Endothelial cell of umbilical vein (primary cell): ENCODE data around the gene LEMD1. TPM values are rescaled to one million over a fixed set of nuclear protein-coding genes. Genes with fewer than 3 reads are reported as not detected.

Experiments
- BruUV-seq: library from RNA; stranded (reverse); fragments of 400-500 nt; replicated peaks from 2 replicates; lab custom pipeline; 2021; lab: Mats Ljungman, UMichigan
- CTCF ChIA-PET: fragments of 300-600, 350-600 bp; sonication (Branson Sonifier 250); formaldehyde crosslinking; loops from one replicate; lab custom pipeline; 2021; ENCODE audit warnings: antibody characterized with exemption, inconsistent platforms; lab: Charles Lee
- POLR2A ChIA-PET: fragments of 300-600, 350-600 bp; sonication (Branson Sonifier 250); formaldehyde crosslinking; loops from one replicate; lab custom pipeline; 2021; ENCODE audit warnings: antibody characterized with exemption, inconsistent platforms; lab: Charles Lee
- DNase-seq: peaks from one replicate; pipeline ENCODE4 v3.0.0-alpha.2; 2011; ENCODE audit warnings: low read depth, low spot score
- FAIRE-seq: peaks from 2 replicates; lab custom pipeline; 2011; peaks lifted over from hg19 to GRCh38; lab: Jason Lieb, UNC
- H2AFZ ChIP-seq: 2 replicates; pipeline ENCODE4 v1.6.0; 2012; ENCODE audit warnings: low read depth, low read length, control low read depth, inconsistent platforms
- H3K27ac ChIP-seq: 2 replicates; pipeline ENCODE4 v1.5.1; 2011; ENCODE audit warnings: low read depth, mild to moderate bottlenecking, control low read depth, low read length, moderate library complexity; ENCODE audit not compliant: insufficient read depth
- H3K27me3 ChIP-seq, 2 experiments: 2 replicates each; pipeline versions ENCODE4 v1.6.0 to v1.6.1; 2011; ENCODE audit warnings: low read length in 2 of 2, mixed read lengths in 1 of 2; ENCODE audit not compliant: control insufficient read depth in 2 of 2, insufficient read depth in 2 of 2
- H3K36me3 ChIP-seq, 2 experiments: 2 replicates in 1 of 2; 3 replicates in 1 of 2; pipeline ENCODE4 v1.5.1; 2011; ENCODE audit warnings: low read length in 2 of 2, mild to moderate bottlenecking in 1 of 2, moderate library complexity in 1 of 2; ENCODE audit not compliant: control insufficient read depth in 2 of 2, insufficient read depth in 2 of 2; ENCODE audit errors: extremely low read depth in 1 of 2
- H3K4me1 ChIP-seq: 3 replicates; pipeline ENCODE4 v1.5.1; 2011; ENCODE audit warnings: mild to moderate bottlenecking, low read length; ENCODE audit not compliant: control insufficient read depth, insufficient read depth; ENCODE audit errors: extremely low read depth
- H3K4me2 ChIP-seq: 2 replicates; pipeline ENCODE4 v1.6.1; 2011; ENCODE audit warnings: low read length, control low read depth, mixed read lengths; ENCODE audit not compliant: insufficient read depth
- H3K4me3 ChIP-seq, 3 experiments: fragments of 200-600 bp in 1 of 3; sonication (generic), shearing (Covaris generic) in 1 of 3; replicated peaks in 1 of 3; 2 replicates each; pipeline ENCODE4 v1.5.1; 2011 to 2016; ENCODE audit warnings: control low read depth in 3 of 3, low read length in 3 of 3, mild to moderate bottlenecking in 2 of 3, inconsistent platforms in 1 of 3, low read depth in 1 of 3, moderate library complexity in 1 of 3; ENCODE audit not compliant: insufficient read depth in 1 of 3
- H3K79me2 ChIP-seq: 2 replicates; pipeline ENCODE4 v1.6.0; 2012; ENCODE audit warnings: low read length, inconsistent platforms; ENCODE audit not compliant: control insufficient read depth, insufficient read depth
- H3K9ac ChIP-seq: replicated peaks from 2 replicates; pipeline ENCODE3; 2011; ENCODE audit warnings: low read length, control low read depth; ENCODE audit not compliant: insufficient read depth; ENCODE audit errors: extremely low read depth
- H3K9me1 ChIP-seq: replicated peaks from 3 replicates; pipeline ENCODE4 v1.6.0; 2011; ENCODE audit warnings: mild to moderate bottlenecking, low read length; ENCODE audit not compliant: control insufficient read depth, insufficient read depth; ENCODE audit errors: extremely low read depth
- H3K9me3 ChIP-seq: replicated peaks from 2 replicates; pipeline ENCODE4 v1.5.1; 2012; ENCODE audit warnings: low read length, inconsistent platforms; ENCODE audit not compliant: control insufficient read depth, insufficient read depth
- H4K20me1 ChIP-seq: replicated peaks from 2 replicates; pipeline ENCODE3; 2011; ENCODE audit warnings: mild to moderate bottlenecking, low read length; ENCODE audit not compliant: control insufficient read depth, insufficient read depth; ENCODE audit errors: extremely low read depth
- CTCF ChIP-seq, 2 donors: IDR thresholded peaks; 1 replicate in 1 of 2; 2 replicates in 1 of 2; pipeline ENCODE4 v1.5.1; 2011; ENCODE audit warnings: low read length in 2 of 2, mild to moderate bottlenecking in 2 of 2, moderate library complexity in 2 of 2, control low read depth in 1 of 2, inconsistent platforms in 1 of 2, low read depth in 1 of 2; ENCODE audit not compliant: insufficient read depth in 1 of 2; ENCODE audit errors: extremely low read depth in 1 of 2
- EZH2 ChIP-seq: IDR thresholded peaks from 2 replicates; pipeline ENCODE4 v1.6.1; 2012; ENCODE audit warnings: borderline replicate concordance, low read depth, mild to moderate bottlenecking, moderate library complexity, low read length, inconsistent platforms; ENCODE audit not compliant: severe bottlenecking
- FOS ChIP-seq: IDR thresholded peaks from 2 replicates; pipeline ENCODE4 v1.6.1; 2011; ENCODE audit warnings: mild to moderate bottlenecking, low read length, moderate library complexity, borderline replicate concordance; ENCODE audit not compliant: insufficient read depth
- GATA2 ChIP-seq: IDR thresholded peaks from 2 replicates; pipeline ENCODE4 v1.7.0; 2011; ENCODE audit warnings: low read depth, mild to moderate bottlenecking, moderate library complexity, mixed read lengths, low read length; ENCODE audit not compliant: insufficient read length, insufficient read depth
- JUN ChIP-seq: IDR thresholded peaks from 2 replicates; pipeline ENCODE4 v1.6.1; 2011; ENCODE audit warnings: borderline replicate concordance, low read depth; ENCODE audit not compliant: insufficient read length, insufficient read depth
- MYC ChIP-seq: IDR thresholded peaks from one replicate; pipeline ENCODE4 v1.6.1; 2011; ENCODE audit warnings: mild to moderate bottlenecking, low read depth, low read length
- POLR2A ChIP-seq: IDR thresholded peaks from 2 replicates; pipeline ENCODE4 v1.6.1; 2012; ENCODE audit warnings: low read depth, mild to moderate bottlenecking, control low read depth, low read length
- POLR2AphosphoS5 ChIP-seq: IDR thresholded peaks from 2 replicates; pipeline ENCODE4 v1.6.1; 2012; ENCODE audit warnings: low read depth, mild to moderate bottlenecking, control low read depth, low read length, moderate library complexity; ENCODE audit not compliant: insufficient read depth
- dilution Hi-C: fragments of 300-500 bp; cut with MboI; formaldehyde crosslinking; loops from one replicate; pipeline ENCODE4 v1.15.0; 2019; ENCODE audit warnings: low sequenced_read_pairs; ENCODE audit not compliant: extremely low pct_ligation_motif_present
- intact Hi-C: fragments of 100-400 bp; cut with micrococcal nuclease; formaldehyde crosslinking; loops from one replicate; pipeline ENCODE4 v1.10.0; 2022
- polyA plus RNA-seq, 4 experiments: library from polyadenylated mRNA; depleted of rRNA in 3 of 4; stranded (reverse) in 3 of 4; unstranded in 1 of 4; fragments of >200 nt; gene quantifications; 2 replicates each; pipeline versions ENCODE4 v1.2.1 to v1.2.3, GENCODE V29; 2011 to 2012; ENCODE audit warnings: missing spikeins in 1 of 4
- total RNA-seq: library from RNA; stranded (reverse); gene quantifications from 2 replicates; pipeline ENCODE4 v1.2.3, GENCODE V29; 2021
- TF ChIP-seq, protein P1 (sequence below): IDR thresholded peaks from 2 replicates; pipeline ENCODE4 v1.6.1; 2011; ENCODE audit not compliant: insufficient read depth, insufficient read length

LEMD1 gene
- total and polyA plus RNA-seq, 2 donors (not counting 3 experiments of a cell fraction or from before 2014, with no cell fraction given): not detected

DNA sequence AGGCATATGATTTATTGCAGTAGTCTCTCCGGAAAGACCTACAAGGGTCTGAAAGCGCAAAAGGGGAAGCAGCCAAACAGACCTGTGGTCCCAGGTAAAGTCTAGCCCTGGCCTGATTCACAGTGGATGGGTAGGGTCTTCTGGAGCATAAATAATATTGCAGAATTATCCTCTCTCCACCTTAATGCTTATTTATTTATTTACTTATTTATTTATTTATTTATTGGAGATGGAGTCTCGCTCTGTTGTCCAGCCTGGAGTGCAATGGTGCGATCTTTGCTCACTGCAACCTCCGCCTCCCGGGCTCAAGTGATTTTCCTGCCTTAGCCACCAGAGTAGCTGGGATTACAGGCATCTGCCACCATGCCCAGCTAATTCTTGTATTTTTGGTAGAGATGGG, 53.4 kb downstream of the LEMD1 start:
- Histone ChIP-seq H3K36me3 (no peaks in the 10 kb centered on the region), H3K9me1 (no peaks in the 10 kb centered on the region), H3K79me2 (no peaks in the 10 kb centered on the region), H3K9me3 (no peaks in the 10 kb centered on the region), H4K20me1 (no peaks in the 10 kb centered on the region), H2AFZ (no peak overlapping the region), H3K9ac (no peak overlapping the region), H3K27me3 (peaks cover 19 to 35% of the 10 kb centered on the region in 2 experiments), H3K27ac (no peak overlapping the region), H3K4me3 (no peak overlapping the region), H3K4me2 (no peak overlapping the region), H3K4me1 (no peaks in the 10 kb centered on the region)
- no TSS peak for BruUV-seq
- TF ChIP-seq POLR2AphosphoS5: no peak
- no peak for TF ChIP-seq EZH2
- TF ChIP-seq MYC: no peak
- no peak for TF ChIP-seq CTCF (IDR thresholded peaks at IDR 0.05; ENCODE audit: extremely low read depth in 1 of 2, insufficient read depth in 1 of 2, low read depth in 1 of 2, low read length in 2 of 2)
- TF ChIP-seq, protein P1, sequence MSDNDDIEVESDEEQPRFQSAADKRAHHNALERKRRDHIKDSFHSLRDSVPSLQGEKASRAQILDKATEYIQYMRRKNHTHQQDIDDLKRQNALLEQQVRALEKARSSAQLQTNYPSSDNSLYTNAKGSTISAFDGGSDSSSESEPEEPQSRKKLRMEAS: no peak
- no peak for TF ChIP-seq FOS
- no peak for TF ChIP-seq GATA2
- no peak for TF ChIP-seq JUN
- no peak for TF ChIP-seq POLR2A
- intact Hi-C loops: no loop called here
- DNase-seq (no peak), FAIRE-seq (no peak)
- ChIA-PET POLR2A (no interaction called here), CTCF (interaction anchor here (1.2 to 1.4 kb wide), 2 partner anchors 14 to 117 kb away, joined by 4 to 7 read pairs; no protein-coding TSS in a partner anchor)
- dilution Hi-C loops: no loop called here
